Nephron progenitor cell (in vitro differentiated cells): Measurements from ENCODE around the gene MGAT4C.

Experiments
- DNase-seq: peaks from one replicate; pipeline ENCODE4 v3.0.0; 2021
- H3K27ac Mint-ChIP-seq: 2 replicates; pipeline ENCODE4 v1.8.0; 2021; ENCODE audit warnings: mild to moderate bottlenecking, moderate library complexity, mixed read lengths
- H3K27me3 Mint-ChIP-seq: 2 replicates; pipeline ENCODE4 v1.8.0; 2021; ENCODE audit warnings: mild to moderate bottlenecking, low read depth, mixed read lengths; ENCODE audit not compliant: poor library complexity
- H3K36me3 Mint-ChIP-seq: 2 replicates; pipeline ENCODE4 v1.8.0; 2021; ENCODE audit warnings: low read depth, mixed read lengths
- H3K4me1 Mint-ChIP-seq: 2 replicates; pipeline ENCODE4 v1.8.0; 2021; ENCODE audit warnings: mixed read lengths
- H3K4me3 Mint-ChIP-seq: 2 replicates; pipeline ENCODE4 v1.8.0; 2021; ENCODE audit warnings: mild to moderate bottlenecking, moderate library complexity, mixed read lengths
- H3K9me3 Mint-ChIP-seq: 2 replicates; pipeline ENCODE4 v1.8.0; 2021; ENCODE audit warnings: mild to moderate bottlenecking, moderate library complexity, mixed read lengths
- CTCF ChIP-seq: fragments of 200-600 bp; sonication (generic); IDR thresholded peaks from 2 replicates; pipeline ENCODE4 v1.5.0; 2021; ENCODE audit warnings: antibody characterized with exemption

Gene MGAT4C

GRCh38 chr12:85923767-85924331 is 332.3 kb downstream of the MGAT4C start:
- DNase-seq: no peak
- H3K4me3 Mint-ChIP-seq: no peak overlapping the region
- no peaks in the 10 kb centered on the region for H3K9me3 Mint-ChIP-seq
- H3K4me1 Mint-ChIP-seq: no peaks in the 10 kb centered on the region
- no peak overlapping the region for H3K27ac Mint-ChIP-seq
- H3K27me3 Mint-ChIP-seq: no peaks in the 10 kb centered on the region
- no peaks in the 10 kb centered on the region for H3K36me3 Mint-ChIP-seq
- peak; percentile 82 for TF ChIP-seq CTCF

GRCh38 chr12:85920324-85920947 is 335.8 kb downstream of the MGAT4C start:
- peak; percentile 66 for TF ChIP-seq CTCF
- Mint-ChIP-seq H3K36me3 (no peaks in the 10 kb centered on the region), H3K4me1 (no peaks in the 10 kb centered on the region), H3K27me3 (no peaks in the 10 kb centered on the region), H3K9me3 (no peaks in the 10 kb centered on the region), H3K4me3 (no peak overlapping the region), H3K27ac (no peak overlapping the region)
- no peak for DNase-seq
